ENCODE measurements around the gene NLRP14.

DNA sequence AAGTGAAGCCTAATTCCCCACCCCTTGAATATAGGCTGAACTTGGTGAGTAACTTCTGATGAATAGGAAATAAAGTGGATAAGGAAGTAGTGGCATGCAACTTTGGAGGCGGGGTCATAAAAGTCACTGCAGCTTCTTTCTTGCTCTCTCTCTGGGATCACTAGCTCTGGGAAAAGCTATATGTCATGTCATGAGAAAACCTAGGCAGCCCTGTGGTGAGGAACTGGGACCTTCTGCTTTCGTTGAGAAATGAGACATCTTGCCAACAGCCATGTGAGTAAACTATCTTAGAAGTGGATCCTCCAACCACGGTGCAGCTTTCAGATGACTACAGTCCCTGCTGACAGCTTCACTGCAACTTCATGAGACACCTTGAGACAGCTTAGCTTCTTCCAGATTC is 15.8 kb upstream of the NLRP14 start:
- TF ChIP-seq, protein P1, sequence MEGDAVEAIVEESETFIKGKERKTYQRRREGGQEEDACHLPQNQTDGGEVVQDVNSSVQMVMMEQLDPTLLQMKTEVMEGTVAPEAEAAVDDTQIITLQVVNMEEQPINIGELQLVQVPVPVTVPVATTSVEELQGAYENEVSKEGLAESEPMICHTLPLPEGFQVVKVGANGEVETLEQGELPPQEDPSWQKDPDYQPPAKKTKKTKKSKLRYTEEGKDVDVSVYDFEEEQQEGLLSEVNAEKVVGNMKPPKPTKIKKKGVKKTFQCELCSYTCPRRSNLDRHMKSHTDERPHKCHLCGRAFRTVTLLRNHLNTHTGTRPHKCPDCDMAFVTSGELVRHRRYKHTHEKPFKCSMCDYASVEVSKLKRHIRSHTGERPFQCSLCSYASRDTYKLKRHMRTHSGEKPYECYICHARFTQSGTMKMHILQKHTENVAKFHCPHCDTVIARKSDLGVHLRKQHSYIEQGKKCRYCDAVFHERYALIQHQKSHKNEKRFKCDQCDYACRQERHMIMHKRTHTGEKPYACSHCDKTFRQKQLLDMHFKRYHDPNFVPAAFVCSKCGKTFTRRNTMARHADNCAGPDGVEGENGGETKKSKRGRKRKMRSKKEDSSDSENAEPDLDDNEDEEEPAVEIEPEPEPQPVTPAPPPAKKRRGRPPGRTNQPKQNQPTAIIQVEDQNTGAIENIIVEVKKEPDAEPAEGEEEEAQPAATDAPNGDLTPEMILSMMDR (IDR thresholded peaks at IDR 0.05; ENCODE audit: insufficient read depth, low read length) = no peak
- no peak for TF ChIP-seq POLR2AphosphoS5 (IDR thresholded peaks at IDR 0.05; ENCODE audit: low read depth)
- TF ChIP-seq, protein P2, sequence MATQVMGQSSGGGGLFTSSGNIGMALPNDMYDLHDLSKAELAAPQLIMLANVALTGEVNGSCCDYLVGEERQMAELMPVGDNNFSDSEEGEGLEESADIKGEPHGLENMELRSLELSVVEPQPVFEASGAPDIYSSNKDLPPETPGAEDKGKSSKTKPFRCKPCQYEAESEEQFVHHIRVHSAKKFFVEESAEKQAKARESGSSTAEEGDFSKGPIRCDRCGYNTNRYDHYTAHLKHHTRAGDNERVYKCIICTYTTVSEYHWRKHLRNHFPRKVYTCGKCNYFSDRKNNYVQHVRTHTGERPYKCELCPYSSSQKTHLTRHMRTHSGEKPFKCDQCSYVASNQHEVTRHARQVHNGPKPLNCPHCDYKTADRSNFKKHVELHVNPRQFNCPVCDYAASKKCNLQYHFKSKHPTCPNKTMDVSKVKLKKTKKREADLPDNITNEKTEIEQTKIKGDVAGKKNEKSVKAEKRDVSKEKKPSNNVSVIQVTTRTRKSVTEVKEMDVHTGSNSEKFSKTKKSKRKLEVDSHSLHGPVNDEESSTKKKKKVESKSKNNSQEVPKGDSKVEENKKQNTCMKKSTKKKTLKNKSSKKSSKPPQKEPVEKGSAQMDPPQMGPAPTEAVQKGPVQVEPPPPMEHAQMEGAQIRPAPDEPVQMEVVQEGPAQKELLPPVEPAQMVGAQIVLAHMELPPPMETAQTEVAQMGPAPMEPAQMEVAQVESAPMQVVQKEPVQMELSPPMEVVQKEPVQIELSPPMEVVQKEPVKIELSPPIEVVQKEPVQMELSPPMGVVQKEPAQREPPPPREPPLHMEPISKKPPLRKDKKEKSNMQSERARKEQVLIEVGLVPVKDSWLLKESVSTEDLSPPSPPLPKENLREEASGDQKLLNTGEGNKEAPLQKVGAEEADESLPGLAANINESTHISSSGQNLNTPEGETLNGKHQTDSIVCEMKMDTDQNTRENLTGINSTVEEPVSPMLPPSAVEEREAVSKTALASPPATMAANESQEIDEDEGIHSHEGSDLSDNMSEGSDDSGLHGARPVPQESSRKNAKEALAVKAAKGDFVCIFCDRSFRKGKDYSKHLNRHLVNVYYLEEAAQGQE (IDR thresholded peaks at IDR 0.05; ENCODE audit: insufficient replicate concordance, low read depth) = no peak
